ENCODE data around the gene SPEF2.

DNA sequence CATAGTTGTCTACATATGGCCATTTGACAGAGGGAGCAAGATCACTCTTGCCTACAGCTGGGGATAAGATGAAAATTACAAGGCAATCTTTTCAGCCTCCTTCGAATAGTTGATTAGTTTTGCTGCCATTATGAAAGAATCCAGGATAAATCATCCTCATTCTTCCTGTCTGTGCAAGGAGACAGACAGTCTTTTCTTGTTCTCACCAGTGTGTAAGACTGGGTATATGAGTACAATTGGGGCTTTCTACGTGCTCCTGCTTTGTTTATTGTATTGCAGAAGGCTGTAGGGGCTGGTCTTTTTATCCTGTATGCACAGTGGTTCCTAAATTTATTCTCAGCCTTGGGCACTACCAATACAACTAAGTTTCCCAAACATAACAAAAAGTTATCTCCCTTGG, 76.8 kb downstream of the SPEF2 start:
- TF ChIP-seq POLR2AphosphoS5 (IDR thresholded peaks at IDR 0.05) (no peak), POLR2A (IDR thresholded peaks at IDR 0.05) (no peak)
- TF ChIP-seq, protein P1, sequence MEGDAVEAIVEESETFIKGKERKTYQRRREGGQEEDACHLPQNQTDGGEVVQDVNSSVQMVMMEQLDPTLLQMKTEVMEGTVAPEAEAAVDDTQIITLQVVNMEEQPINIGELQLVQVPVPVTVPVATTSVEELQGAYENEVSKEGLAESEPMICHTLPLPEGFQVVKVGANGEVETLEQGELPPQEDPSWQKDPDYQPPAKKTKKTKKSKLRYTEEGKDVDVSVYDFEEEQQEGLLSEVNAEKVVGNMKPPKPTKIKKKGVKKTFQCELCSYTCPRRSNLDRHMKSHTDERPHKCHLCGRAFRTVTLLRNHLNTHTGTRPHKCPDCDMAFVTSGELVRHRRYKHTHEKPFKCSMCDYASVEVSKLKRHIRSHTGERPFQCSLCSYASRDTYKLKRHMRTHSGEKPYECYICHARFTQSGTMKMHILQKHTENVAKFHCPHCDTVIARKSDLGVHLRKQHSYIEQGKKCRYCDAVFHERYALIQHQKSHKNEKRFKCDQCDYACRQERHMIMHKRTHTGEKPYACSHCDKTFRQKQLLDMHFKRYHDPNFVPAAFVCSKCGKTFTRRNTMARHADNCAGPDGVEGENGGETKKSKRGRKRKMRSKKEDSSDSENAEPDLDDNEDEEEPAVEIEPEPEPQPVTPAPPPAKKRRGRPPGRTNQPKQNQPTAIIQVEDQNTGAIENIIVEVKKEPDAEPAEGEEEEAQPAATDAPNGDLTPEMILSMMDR (IDR thresholded peaks at IDR 0.05): no peak
